ENCODE measurements around the gene MAP3K4.
A peak's percentile ranks its signal among the peaks of the same experiment; 100 is the strongest.

The MAP3K4 gene

DNA sequence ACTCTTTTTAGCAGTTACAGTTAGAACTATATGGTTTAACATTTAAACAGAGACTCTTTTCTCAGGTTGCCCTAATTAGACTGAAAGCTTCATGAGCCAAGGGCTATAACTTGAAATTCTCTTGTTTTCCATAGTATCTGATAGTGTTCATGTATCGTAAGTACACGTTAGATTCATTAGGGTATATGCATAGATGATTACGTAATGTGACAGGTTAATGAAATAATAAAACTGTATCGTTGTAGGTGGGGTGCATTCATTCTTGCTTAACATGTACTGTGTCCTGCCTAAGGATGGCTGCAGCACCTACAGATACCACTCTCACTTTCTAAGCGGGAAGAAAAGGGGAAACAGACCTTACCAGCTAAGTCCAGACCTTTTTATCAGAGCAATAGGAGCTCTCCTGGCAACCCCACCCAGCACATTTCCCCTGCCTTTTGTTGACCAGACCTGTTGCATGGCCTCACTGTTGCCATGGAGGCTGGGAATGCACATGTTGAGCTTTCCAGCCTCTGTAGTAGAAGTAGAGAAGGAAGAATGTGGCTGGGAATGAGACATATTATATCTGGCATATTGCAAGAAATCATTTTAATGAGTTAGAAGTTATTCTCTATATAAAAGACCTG is 83.0 kb downstream of the MAP3K4 start:
- no peak overlapping the region for H3K4me3 ChIP-seq (ENCODE audit: low read length)
- H3K27me3 ChIP-seq (ENCODE audit: control insufficient read depth, insufficient read depth, low read length): no peaks in the 10 kb centered on the region
- H3K36me3 ChIP-seq (ENCODE audit: insufficient read depth, low read length): peaks cover 13% of the 10 kb centered on the region
- no peaks in the 10 kb centered on the region for H3K9me3 ChIP-seq (replicated peaks; ENCODE audit: low read length)
- H3K4me2 ChIP-seq (ENCODE audit: low read length): no peak overlapping the region
- H3K9ac ChIP-seq (ENCODE audit: low read depth, low read length): no peak overlapping the region
- H3K4me1 ChIP-seq (ENCODE audit: control insufficient read depth, insufficient read depth, low read length): peaks cover 2% of the 10 kb centered on the region

DNA sequence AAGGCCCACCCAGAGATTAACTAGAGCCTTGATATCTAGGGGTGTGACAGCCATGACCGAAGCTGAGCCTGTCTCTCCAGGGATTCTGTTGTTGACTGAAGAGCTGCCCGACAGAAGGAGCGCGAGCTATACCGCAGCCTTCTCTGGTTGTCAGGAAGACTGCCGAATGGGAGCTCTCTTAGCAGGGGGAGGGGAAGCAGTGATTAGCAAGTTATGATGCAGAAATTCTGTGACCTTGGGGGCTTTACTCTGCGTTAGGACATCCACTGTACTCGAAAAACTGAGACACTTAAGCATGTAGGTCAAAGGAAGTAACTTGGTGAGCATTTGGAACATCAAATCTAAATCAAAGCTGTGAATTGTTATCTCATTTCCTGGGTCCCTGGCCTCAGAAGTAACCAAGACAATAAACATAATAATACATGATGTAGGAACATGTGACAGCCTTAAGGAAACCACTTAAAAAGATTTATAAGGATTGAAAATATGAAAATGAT is 84.7 kb downstream of the MAP3K4 start:
- H3K4me2 ChIP-seq (ENCODE audit: low read length): no peak overlapping the region
- H3K9me3 ChIP-seq (replicated peaks; ENCODE audit: low read length): no peaks in the 10 kb centered on the region
- no peak overlapping the region for H3K4me3 ChIP-seq (ENCODE audit: low read length)
- peaks cover 13% of the 10 kb centered on the region for H3K36me3 ChIP-seq (ENCODE audit: insufficient read depth, low read length)
- no peaks in the 10 kb centered on the region for H3K27me3 ChIP-seq (ENCODE audit: control insufficient read depth, insufficient read depth, low read length)
- no peak overlapping the region for H3K9ac ChIP-seq (ENCODE audit: low read depth, low read length)
- H3K4me1 ChIP-seq (ENCODE audit: control insufficient read depth, insufficient read depth, low read length): peaks cover 12% of the 10 kb centered on the region

DNA sequence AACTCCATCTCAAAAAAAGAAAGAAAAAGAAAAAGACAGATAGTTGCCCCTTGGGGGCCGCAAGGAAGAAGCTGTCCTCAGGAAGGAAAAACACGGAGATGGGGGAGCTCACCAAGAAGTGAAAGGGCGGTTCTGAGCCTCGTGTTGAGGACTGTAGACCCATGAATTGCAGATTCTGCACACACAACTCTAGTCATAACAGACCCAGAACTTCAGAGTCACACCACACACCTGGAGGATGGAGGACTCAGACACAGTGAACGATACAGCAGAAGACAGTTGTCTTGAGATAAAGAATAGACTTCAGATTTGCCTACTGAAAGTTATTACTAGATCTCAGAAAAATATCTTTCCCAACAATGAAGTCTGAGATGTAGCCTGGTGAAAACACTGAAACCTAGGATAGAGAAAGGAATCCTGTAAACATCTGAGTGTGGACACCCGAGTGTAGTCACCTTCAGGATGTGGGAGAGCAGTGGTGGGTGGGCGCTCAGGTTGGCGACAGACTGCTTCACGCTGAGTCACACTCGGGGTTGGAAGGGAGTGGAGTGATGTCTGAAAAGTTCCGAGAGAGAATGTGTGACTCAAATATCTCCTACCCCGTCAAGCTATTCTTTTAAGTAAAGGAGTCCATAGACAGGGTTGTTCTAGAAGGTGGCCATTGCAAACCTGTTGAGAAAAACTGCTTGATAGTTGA is 88.1 kb downstream of the MAP3K4 start:
- H3K9ac ChIP-seq (ENCODE audit: low read depth, low read length): peak overlapping the region; percentile 12
- peaks cover 12% of the 10 kb centered on the region for H3K4me1 ChIP-seq (ENCODE audit: control insufficient read depth, insufficient read depth, low read length)
- H3K4me3 ChIP-seq (ENCODE audit: low read length): peak overlapping the region; percentile 6
- peak overlapping the region; percentile 28 for H3K4me2 ChIP-seq (ENCODE audit: low read length)
- H3K36me3 ChIP-seq (ENCODE audit: insufficient read depth, low read length): peaks cover 34% of the 10 kb centered on the region
- no peaks in the 10 kb centered on the region for H3K9me3 ChIP-seq (replicated peaks; ENCODE audit: low read length)
- H3K27me3 ChIP-seq (ENCODE audit: control insufficient read depth, insufficient read depth, low read length): no peaks in the 10 kb centered on the region

DNA sequence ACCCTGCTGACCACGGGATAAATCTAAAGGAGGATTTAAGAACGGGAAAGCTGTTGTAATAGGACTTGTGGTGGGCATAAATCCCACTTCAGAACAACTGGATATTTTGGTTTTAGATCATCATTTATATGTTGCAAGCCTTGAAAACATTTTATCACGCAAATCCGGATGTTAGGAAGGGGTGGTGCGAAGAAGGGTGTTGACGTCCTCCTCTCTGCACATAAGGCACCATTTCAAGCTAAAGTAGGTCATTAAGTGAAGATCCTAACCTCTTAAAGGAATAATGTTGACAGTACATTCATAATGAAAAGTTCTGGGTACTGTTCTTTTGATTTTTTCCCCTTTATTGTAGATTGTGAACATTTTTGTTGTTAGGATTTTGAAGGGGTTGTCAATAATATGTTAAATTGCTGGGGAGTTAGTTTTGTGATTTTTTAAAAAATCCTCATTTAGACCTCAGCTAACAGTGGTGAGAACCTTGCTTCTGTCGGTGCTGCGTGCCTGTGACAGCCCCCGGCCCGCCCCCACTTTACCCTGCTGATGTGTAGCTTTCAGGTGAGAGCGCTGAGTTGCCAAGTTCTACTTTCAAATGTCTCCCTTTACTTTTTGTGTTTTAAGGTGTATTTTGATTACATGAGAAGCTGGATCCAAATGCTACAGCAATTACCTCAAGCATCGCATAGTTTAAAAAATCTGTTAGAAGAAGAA is 88.8 kb downstream of the MAP3K4 start:
- H3K4me2 ChIP-seq (ENCODE audit: low read length): peak overlapping the region; percentile 28
- H3K4me3 ChIP-seq (ENCODE audit: low read length): peak overlapping the region; percentile 6
- peaks cover 38% of the 10 kb centered on the region for H3K36me3 ChIP-seq (ENCODE audit: insufficient read depth, low read length)
- H3K4me1 ChIP-seq (ENCODE audit: control insufficient read depth, insufficient read depth, low read length): peaks cover 12% of the 10 kb centered on the region
- no peaks in the 10 kb centered on the region for H3K9me3 ChIP-seq (replicated peaks; ENCODE audit: low read length)
- H3K9ac ChIP-seq (ENCODE audit: low read depth, low read length): peak overlapping the region; percentile 12
- no peaks in the 10 kb centered on the region for H3K27me3 ChIP-seq (ENCODE audit: control insufficient read depth, insufficient read depth, low read length)

DNA sequence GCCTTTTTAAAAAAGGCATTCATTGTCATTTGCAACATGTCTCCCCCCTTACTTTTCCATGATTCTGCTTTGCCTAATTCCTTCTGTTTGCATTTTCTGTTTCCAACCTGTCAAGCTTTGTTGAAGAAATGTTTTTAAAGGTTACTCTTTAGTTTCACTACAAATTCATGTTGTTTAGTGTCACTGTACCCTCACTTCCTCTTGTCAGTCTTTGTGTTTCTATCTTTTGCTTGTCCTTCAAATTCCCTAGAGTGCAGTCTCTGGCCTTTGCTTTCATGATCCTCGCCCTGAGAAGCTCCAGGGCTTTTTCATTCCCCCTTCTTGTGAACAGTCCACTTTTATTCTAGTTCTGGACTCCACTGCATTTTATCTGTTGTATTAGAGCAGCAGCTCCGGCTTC is 90.6 kb downstream of the MAP3K4 start:
- H3K4me3 ChIP-seq (ENCODE audit: low read length): no peak overlapping the region
- H3K36me3 ChIP-seq (ENCODE audit: insufficient read depth, low read length): peaks cover 47% of the 10 kb centered on the region
- H3K27me3 ChIP-seq (ENCODE audit: control insufficient read depth, insufficient read depth, low read length): no peaks in the 10 kb centered on the region
- no peak overlapping the region for H3K4me2 ChIP-seq (ENCODE audit: low read length)
- H3K4me1 ChIP-seq (ENCODE audit: control insufficient read depth, insufficient read depth, low read length): peaks cover 12% of the 10 kb centered on the region
- no peaks in the 10 kb centered on the region for H3K9me3 ChIP-seq (replicated peaks; ENCODE audit: low read length)
- H3K9ac ChIP-seq (ENCODE audit: low read depth, low read length): no peak overlapping the region

DNA sequence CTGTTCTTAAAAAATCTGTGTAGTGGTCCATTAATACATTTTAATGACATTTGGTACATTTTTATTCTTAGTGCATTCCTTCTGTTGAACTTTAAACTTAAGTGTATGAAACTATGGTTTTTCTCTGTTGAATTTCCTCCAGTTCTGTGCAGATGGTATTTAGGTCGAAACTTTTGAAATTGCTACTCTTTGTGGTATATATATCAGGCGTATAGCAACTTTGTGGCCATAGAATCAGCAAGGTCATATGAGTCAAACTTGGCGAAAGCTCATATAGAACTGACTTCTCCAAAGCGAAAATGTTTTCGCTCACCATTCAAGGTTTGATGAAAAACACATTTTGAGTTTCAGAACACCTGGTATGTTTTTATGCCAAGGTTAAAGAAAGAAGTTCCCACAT is 93.7 kb downstream of the MAP3K4 start:
- H3K9ac ChIP-seq (ENCODE audit: low read depth, low read length): no peak overlapping the region
- H3K27me3 ChIP-seq (ENCODE audit: control insufficient read depth, insufficient read depth, low read length): no peaks in the 10 kb centered on the region
- H3K4me1 ChIP-seq (ENCODE audit: control insufficient read depth, insufficient read depth, low read length): peaks cover 4% of the 10 kb centered on the region
- H3K36me3 ChIP-seq (ENCODE audit: insufficient read depth, low read length): peaks cover 69% of the 10 kb centered on the region
- no peaks in the 10 kb centered on the region for H3K9me3 ChIP-seq (replicated peaks; ENCODE audit: low read length)
- H3K4me2 ChIP-seq (ENCODE audit: low read length): no peak overlapping the region
- no peak overlapping the region for H3K4me3 ChIP-seq (ENCODE audit: low read length)

DNA sequence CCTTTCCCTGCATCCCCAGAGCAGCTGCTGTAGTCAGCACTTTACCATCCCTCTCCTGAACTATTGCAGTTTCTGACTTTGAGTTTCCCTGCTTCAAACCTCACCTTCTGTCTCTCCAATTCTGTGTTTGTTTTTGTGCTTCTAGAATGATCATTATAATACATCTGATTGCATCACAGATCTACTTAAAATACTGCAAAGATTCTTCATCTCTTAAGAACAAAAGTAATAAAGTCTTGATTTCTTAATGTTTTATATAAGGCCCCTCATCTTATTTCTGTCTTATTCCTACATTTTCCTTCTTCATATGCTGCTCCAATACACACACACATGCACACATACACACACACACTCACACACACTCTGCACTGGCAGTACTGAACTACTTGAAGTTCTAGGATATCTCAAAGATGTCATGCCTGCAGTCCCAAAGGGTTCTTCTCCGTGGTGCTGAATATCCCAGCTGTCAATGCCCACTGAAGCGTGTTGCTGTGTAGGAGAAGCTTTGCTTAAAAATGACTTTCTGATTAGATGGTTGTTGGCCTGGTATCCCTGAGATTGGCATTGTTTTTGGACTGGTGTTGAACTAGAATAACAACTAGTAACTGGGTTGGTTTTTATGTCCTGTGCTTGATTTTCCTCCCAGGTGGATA is 97.2 kb downstream of the MAP3K4 start:
- Histone ChIP-seq H3K9ac (ENCODE audit: low read depth, low read length) (no peak overlapping the region), H3K36me3 (ENCODE audit: insufficient read depth, low read length) (peaks cover 51% of the 10 kb centered on the region), H3K9me3 (replicated peaks; ENCODE audit: low read length) (no peaks in the 10 kb centered on the region)

DNA sequence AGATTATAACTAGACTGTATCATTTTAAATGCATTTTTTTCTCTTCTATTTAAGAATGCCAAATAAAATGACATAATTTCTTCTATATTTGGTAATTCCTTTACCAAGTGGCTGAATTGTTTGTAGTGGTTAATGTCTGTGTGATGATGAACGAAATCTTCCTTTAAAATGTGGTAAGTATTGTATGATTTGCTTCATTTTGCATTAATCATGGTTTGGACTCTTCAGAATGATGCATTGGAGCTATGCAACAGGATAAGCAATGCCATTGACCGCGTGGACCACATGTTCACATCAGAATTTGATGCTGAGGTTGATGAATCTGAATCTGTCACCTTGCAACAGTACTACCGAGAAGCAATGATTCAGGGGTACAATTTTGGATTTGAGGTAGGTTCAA is 99.6 kb downstream of the MAP3K4 start:
- H3K9me3 ChIP-seq (replicated peaks; ENCODE audit: low read length): no peaks in the 10 kb centered on the region
- no peaks in the 10 kb centered on the region for H3K27me3 ChIP-seq (ENCODE audit: control insufficient read depth, insufficient read depth, low read length)
- no peak overlapping the region for H3K4me3 ChIP-seq (ENCODE audit: low read length)
- H3K36me3 ChIP-seq (ENCODE audit: insufficient read depth, low read length): peaks cover 40% of the 10 kb centered on the region
- peaks cover 17% of the 10 kb centered on the region for H3K4me1 ChIP-seq (ENCODE audit: control insufficient read depth, insufficient read depth, low read length)
- no peak overlapping the region for H3K9ac ChIP-seq (ENCODE audit: low read depth, low read length)
- H3K4me2 ChIP-seq (ENCODE audit: low read length): no peak overlapping the region

More for the DNA sequence above, 97.2 kb downstream of the MAP3K4 start:
- Histone ChIP-seq H3K4me2 (ENCODE audit: low read length) (no peak overlapping the region), H3K4me3 (ENCODE audit: low read length) (no peak overlapping the region), H3K27me3 (ENCODE audit: control insufficient read depth, insufficient read depth, low read length) (no peaks in the 10 kb centered on the region), H3K4me1 (ENCODE audit: control insufficient read depth, insufficient read depth, low read length) (peaks cover 13% of the 10 kb centered on the region)

DNA sequence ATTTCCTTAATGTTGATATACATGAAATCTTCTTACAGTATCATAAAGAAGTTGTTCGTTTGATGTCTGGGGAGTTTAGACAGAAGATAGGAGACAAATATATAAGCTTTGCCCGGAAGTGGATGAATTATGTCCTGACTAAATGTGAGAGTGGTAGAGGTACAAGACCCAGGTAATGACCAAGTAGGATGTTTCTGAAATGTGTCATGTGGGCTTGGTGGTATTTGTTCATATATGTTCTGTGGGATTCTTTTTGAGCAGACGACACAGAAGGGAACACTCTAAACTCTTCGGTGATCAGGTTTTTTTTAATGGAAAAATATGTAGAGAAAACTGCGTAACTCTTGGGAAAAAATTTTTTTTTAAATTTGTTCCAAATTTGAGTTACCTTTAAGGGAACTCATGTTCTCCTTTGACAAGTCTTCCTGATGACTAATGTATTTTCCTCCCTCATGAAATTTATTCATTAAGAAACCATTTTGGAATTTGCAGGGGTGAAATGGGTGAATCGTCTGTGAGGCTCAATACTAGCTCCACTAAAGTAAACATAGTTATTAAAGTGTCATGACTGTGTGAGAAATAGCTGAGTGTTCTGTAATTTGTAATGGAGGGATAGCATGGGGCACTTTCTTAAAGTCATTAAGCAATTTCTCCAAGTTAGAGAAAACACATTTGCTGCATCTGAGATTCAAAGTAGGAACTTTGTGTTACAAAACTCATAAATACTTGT is 100.6 kb downstream of the MAP3K4 start:
- no peak overlapping the region for H3K9ac ChIP-seq (ENCODE audit: low read depth, low read length)
- H3K36me3 ChIP-seq (ENCODE audit: insufficient read depth, low read length): peaks cover 36% of the 10 kb centered on the region
- H3K4me1 ChIP-seq (ENCODE audit: control insufficient read depth, insufficient read depth, low read length): peaks cover 17% of the 10 kb centered on the region
- H3K9me3 ChIP-seq (replicated peaks; ENCODE audit: low read length): no peaks in the 10 kb centered on the region
- H3K27me3 ChIP-seq (ENCODE audit: control insufficient read depth, insufficient read depth, low read length): no peaks in the 10 kb centered on the region
- H3K4me3 ChIP-seq (ENCODE audit: low read length): no peak overlapping the region
- H3K4me2 ChIP-seq (ENCODE audit: low read length): peak overlapping the region; percentile 25

DNA sequence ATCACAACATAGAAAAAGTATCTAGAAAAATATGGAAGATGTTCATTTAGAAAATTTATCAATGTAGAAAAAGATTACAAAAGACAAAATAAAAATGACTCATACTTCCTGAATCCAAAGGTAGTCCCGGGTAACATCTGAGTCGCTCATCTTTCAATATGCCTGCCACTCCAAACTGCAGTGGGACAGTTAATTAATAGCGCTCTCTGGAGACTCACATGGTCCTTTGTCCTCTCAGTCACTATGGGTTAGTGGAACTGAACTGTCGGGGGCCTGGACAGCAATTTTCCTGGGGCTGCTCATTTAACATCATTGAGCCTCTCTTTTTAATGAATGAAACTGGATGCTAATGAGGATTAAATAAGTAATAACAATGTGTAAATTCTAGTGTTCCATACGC is 103.4 kb downstream of the MAP3K4 start:
- no peak overlapping the region for H3K4me2 ChIP-seq (ENCODE audit: low read length)
- peaks cover 17% of the 10 kb centered on the region for H3K4me1 ChIP-seq (ENCODE audit: control insufficient read depth, insufficient read depth, low read length)
- H3K36me3 ChIP-seq (ENCODE audit: insufficient read depth, low read length): peaks cover 28% of the 10 kb centered on the region
- H3K9ac ChIP-seq (ENCODE audit: low read depth, low read length): no peak overlapping the region
- no peaks in the 10 kb centered on the region for H3K9me3 ChIP-seq (replicated peaks; ENCODE audit: low read length)
- no peak overlapping the region for H3K4me3 ChIP-seq (ENCODE audit: low read length)
- H3K27me3 ChIP-seq (ENCODE audit: control insufficient read depth, insufficient read depth, low read length): no peaks in the 10 kb centered on the region

DNA sequence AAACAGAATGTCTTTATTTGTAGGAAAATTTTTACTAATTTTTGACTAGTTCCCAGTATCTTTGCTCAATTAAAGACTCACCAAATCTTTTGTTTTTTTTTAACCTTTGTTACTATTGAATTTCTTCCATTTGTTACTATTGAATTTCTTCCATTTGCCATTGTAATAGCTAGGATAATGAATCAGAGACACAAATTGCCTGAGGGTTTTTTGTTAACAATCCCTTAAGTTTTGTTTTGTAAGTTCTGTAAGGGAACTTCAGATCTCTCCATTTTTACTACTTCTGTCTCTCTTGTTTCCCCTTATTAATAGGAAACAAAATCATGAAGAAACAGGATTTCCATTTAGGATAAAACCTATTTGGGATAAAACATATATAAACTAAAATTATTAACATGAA is 104.3 kb downstream of the MAP3K4 start:
- Histone ChIP-seq H3K9me3 (replicated peaks; ENCODE audit: low read length) (no peaks in the 10 kb centered on the region), H3K4me2 (ENCODE audit: low read length) (no peak overlapping the region), H3K4me3 (ENCODE audit: low read length) (no peak overlapping the region), H3K9ac (ENCODE audit: low read depth, low read length) (no peak overlapping the region), H3K4me1 (ENCODE audit: control insufficient read depth, insufficient read depth, low read length) (peaks cover 17% of the 10 kb centered on the region), H3K36me3 (ENCODE audit: insufficient read depth, low read length) (peaks cover 30% of the 10 kb centered on the region), H3K27me3 (ENCODE audit: control insufficient read depth, insufficient read depth, low read length) (no peaks in the 10 kb centered on the region)

Measured in skeletal muscle satellite cell (primary cell).